NCI-H1436 (cell line): ENCODE results near the gene BCR.
A peak's percentile ranks its signal among the peaks of the same experiment; 100 is the strongest.

Source experiments
- DNase-seq: peaks from one replicate; lab custom pipeline; 2025; lab: John Stamatoyannopoulos, UW

BCR gene

GRCh38 chr22:23176645-23177027, 3.7 kb upstream of the BCR start:
- DNase-seq = no peak

- no peak for DNase-seq
Measured at GRCh38 chr22:23177197-23177596, 3.1 kb upstream of the BCR start.

- peak; percentile 32 for DNase-seq
Measured at GRCh38 chr22:23178512-23179254, 1.6 kb upstream of the BCR start.

GRCh38 chr22:23179381-23180299, 669 bp upstream of the BCR start:
- DNase-seq = peak; percentile 47

GRCh38 chr22:23180893-23181720, 798 bp downstream of the BCR start:
- DNase-seq = no peak

GRCh38 chr22:23181721-23182308, 1.5 kb downstream of the BCR start:
- DNase-seq = no peak

- DNase-seq = peak; percentile 21
Measured at GRCh38 chr22:23182309-23183060, 2.2 kb downstream of the BCR start.

- DNase-seq = no peak
Measured at GRCh38 chr22:23183061-23183698, 2.9 kb downstream of the BCR start.

- no peak for DNase-seq
Measured at GRCh38 chr22:23184100-23184763, 3.9 kb downstream of the BCR start.

- no peak for DNase-seq
Measured at GRCh38 chr22:23184764-23185113, 4.4 kb downstream of the BCR start.

- no peak for DNase-seq
Measured at GRCh38 chr22:23187211-23187610, 6.9 kb downstream of the BCR start.

- no peak for DNase-seq
Measured at GRCh38 chr22:23187871-23188700, 7.8 kb downstream of the BCR start.

- no peak for DNase-seq
Measured at GRCh38 chr22:23190526-23190925, 10.2 kb downstream of the BCR start.

- DNase-seq = no peak
Measured at GRCh38 chr22:23192133-23192532, 11.8 kb downstream of the BCR start.

- no peak for DNase-seq
Measured at GRCh38 chr22:23192558-23192957, 12.2 kb downstream of the BCR start.

- no peak for DNase-seq
Measured at GRCh38 chr22:23193196-23193827, 13.0 kb downstream of the BCR start.

- DNase-seq = no peak
Measured at GRCh38 chr22:23193882-23194281, 13.6 kb downstream of the BCR start.

GRCh38 chr22:23196165-23196564, 15.9 kb downstream of the BCR start:
- no peak for DNase-seq

GRCh38 chr22:23197836-23198235, 17.5 kb downstream of the BCR start:
- DNase-seq = no peak
